T-helper 17 cell (primary cell): ENCODE results near the gene TANC1. TPM values are rescaled to one million over a fixed set of nuclear protein-coding genes. Genes with fewer than 3 reads are reported as not detected.

Source experiments
- ATAC-seq: fragments of 150-1000 bp; cut with Tn5 transposase; 2 replicates; pipeline ENCODE4 v1.10.0; 2021; ENCODE audit warnings: mild to moderate bottlenecking, moderate library complexity
- DNase-seq, 3 donors: peaks; one replicate each; pipeline versions ENCODE4 v3.0.0 to v3.0.0-alpha.2; 2020 to 2021
- H3K9me3 ChIP-seq: one replicate; pipeline ENCODE4 v1.7.0; 2013; ENCODE audit warnings: low read length, mild to moderate bottlenecking; ENCODE audit not compliant: control insufficient read depth, poor library complexity, severe bottlenecking
- H3K27ac Mint-ChIP-seq: one replicate; pipeline ENCODE4 v1.8.0; 2022; ENCODE audit warnings: mild to moderate bottlenecking, moderate library complexity, mixed read lengths
- H3K27me3 Mint-ChIP-seq: one replicate; pipeline ENCODE4 v1.8.0; 2022; ENCODE audit warnings: mixed read lengths
- H3K36me3 Mint-ChIP-seq: one replicate; pipeline ENCODE4 v1.8.0; 2022; ENCODE audit warnings: low read depth, mixed read lengths
- H3K4me1 Mint-ChIP-seq: one replicate; pipeline ENCODE4 v1.8.0; 2022; ENCODE audit warnings: mild to moderate bottlenecking, mixed read lengths
- H3K4me3 Mint-ChIP-seq: one replicate; pipeline ENCODE4 v1.8.0; 2022; ENCODE audit warnings: mild to moderate bottlenecking, moderate library complexity, mixed read lengths
- total RNA-seq, 4 donors: library from RNA in 2 of 4; stranded (reverse) in 2 of 4; gene quantifications; one replicate each; pipeline ENCODE4 v1.2.3 and lab custom pipeline; 2022 to 2026

The TANC1 gene
- total RNA-seq, 2 donors from 2014 or later, result 1.4 to 2.6 TPM

GRCh38 chr2:158940356-158940755, 28.1 kb upstream of the TANC1 start:
- H3K36me3 Mint-ChIP-seq, result no peaks in the 10 kb centered on the region
- no peaks in the 10 kb centered on the region for H3K9me3 ChIP-seq
- DNase-seq (no peak), ATAC-seq (no peak)
- H3K27ac Mint-ChIP-seq, result peak overlapping the region; percentile 12
- no peak overlapping the region for H3K4me3 Mint-ChIP-seq
- H3K4me1 Mint-ChIP-seq, result no peaks in the 10 kb centered on the region
- peaks cover 7% of the 10 kb centered on the region for H3K27me3 Mint-ChIP-seq

DNA sequence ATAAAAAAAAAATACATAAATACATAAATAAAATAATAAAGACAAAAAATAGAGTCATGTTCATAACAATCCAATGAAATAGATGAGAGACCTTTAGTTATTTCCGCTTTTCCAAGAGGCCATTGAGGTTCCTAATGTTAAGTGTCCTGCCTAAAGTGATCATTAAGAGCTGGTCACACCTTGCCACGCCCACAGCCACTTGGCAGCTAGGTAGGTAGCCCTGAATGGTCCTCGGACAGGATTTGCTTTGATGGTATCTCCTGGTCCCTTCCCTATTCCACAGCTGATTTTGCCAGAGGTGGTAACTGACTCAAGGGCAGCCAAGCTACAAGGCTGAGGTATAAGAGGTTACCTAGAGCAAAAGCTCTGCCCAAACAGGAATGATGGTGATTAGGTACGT, 24.5 kb upstream of the TANC1 start:
- Mint-ChIP-seq H3K36me3 (no peaks in the 10 kb centered on the region), H3K27ac (no peak overlapping the region), H3K27me3 (no peaks in the 10 kb centered on the region), H3K4me3 (no peak overlapping the region), H3K4me1 (no peaks in the 10 kb centered on the region)
- DNase-seq (no peak), ATAC-seq (no peak)
- no peaks in the 10 kb centered on the region for H3K9me3 ChIP-seq

- no peak for ATAC-seq
- H3K4me1 Mint-ChIP-seq, result peaks cover 6% of the 10 kb centered on the region
- H3K4me3 Mint-ChIP-seq, result no peak overlapping the region
- H3K27ac Mint-ChIP-seq, result no peak overlapping the region
- no peaks in the 10 kb centered on the region for H3K27me3 Mint-ChIP-seq
- H3K36me3 Mint-ChIP-seq, result no peaks in the 10 kb centered on the region
- no peaks in the 10 kb centered on the region for H3K9me3 ChIP-seq
- no peak for DNase-seq
These were observed 19.3 kb upstream of the TANC1 start for GRCh38 chr2:158948964-158949699.

GRCh38 chr2:158953454-158953853, 15.0 kb upstream of the TANC1 start:
- no peaks in the 10 kb centered on the region for H3K27me3 Mint-ChIP-seq
- peaks cover 8% of the 10 kb centered on the region for H3K4me1 Mint-ChIP-seq
- no peak overlapping the region for H3K4me3 Mint-ChIP-seq
- ATAC-seq (no peak), DNase-seq (no peak)
- no peak overlapping the region for H3K27ac Mint-ChIP-seq
- H3K9me3 ChIP-seq, result no peaks in the 10 kb centered on the region
- peaks cover 2% of the 10 kb centered on the region for H3K36me3 Mint-ChIP-seq

- DNase-seq (no peak), ATAC-seq (peak; percentile 53)
- H3K27me3 Mint-ChIP-seq, result no peaks in the 10 kb centered on the region
- no peaks in the 10 kb centered on the region for H3K9me3 ChIP-seq
- H3K27ac Mint-ChIP-seq, result no peak overlapping the region
- H3K36me3 Mint-ChIP-seq, result peaks cover 2% of the 10 kb centered on the region
- no peak overlapping the region for H3K4me3 Mint-ChIP-seq
- peaks cover 8% of the 10 kb centered on the region for H3K4me1 Mint-ChIP-seq
These were observed 14.3 kb upstream of the TANC1 start for GRCh38 chr2:158953926-158954763.

DNA sequence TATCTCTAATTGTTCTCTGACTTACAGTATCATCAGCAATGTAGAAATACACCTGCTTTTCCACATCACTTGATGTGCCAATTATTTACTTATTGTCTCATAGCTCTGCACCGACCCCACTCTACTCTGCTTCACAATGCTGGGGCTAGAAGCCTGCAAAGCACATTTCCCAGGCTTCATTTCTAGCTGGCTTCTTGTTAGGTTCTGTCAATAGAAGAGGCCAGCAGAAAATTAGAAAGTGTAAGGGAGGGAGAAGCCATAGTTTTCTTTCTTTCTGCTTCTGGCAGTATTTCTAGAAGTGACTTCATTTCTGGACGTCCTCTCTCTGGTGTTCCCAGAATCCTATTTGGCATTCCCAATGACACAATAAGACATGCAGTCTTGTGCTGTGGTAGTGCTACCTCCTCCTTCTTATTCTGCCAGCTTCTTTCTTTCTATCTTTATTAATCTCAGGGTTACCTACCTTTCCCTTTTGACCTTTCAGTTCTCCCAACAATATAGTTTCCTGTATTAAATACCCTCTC, 12.5 kb upstream of the TANC1 start:
- H3K36me3 Mint-ChIP-seq, result peaks cover 2% of the 10 kb centered on the region
- no peak overlapping the region for H3K4me3 Mint-ChIP-seq
- H3K9me3 ChIP-seq, result no peaks in the 10 kb centered on the region
- no peaks in the 10 kb centered on the region for H3K27me3 Mint-ChIP-seq
- no peak for ATAC-seq
- DNase-seq, result no peak
- H3K4me1 Mint-ChIP-seq, result peaks cover 8% of the 10 kb centered on the region
- H3K27ac Mint-ChIP-seq, result no peak overlapping the region

DNA sequence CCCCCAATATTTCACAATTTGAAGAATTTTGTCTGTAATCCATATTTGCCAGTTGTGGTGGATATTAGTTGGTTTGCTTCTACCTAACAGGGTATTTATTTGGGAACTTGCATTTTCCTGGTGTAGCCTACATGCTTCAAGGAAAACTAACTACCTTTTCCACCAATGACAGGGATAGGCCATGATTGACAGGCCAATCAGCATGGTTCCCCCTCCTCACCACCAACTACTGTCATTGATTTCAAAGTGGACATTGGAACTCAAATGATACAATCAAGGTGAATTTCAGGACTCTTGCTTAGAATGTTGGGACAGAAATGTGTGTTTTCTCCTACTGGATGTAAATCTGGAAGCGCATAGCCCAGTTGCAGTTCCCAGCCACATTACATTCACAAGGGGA, 10.1 kb upstream of the TANC1 start:
- ATAC-seq (no peak), DNase-seq (no peak)
- no peak overlapping the region for H3K27ac Mint-ChIP-seq
- no peaks in the 10 kb centered on the region for H3K27me3 Mint-ChIP-seq
- H3K9me3 ChIP-seq, result no peaks in the 10 kb centered on the region
- H3K36me3 Mint-ChIP-seq, result peaks cover 2% of the 10 kb centered on the region
- no peak overlapping the region for H3K4me3 Mint-ChIP-seq
- H3K4me1 Mint-ChIP-seq, result peaks cover 8% of the 10 kb centered on the region

GRCh38 chr2:158960193-158960592, 8.2 kb upstream of the TANC1 start:
- Mint-ChIP-seq H3K27ac (no peak overlapping the region), H3K36me3 (peaks cover 2% of the 10 kb centered on the region), H3K4me1 (no peaks in the 10 kb centered on the region), H3K4me3 (no peak overlapping the region), H3K27me3 (no peaks in the 10 kb centered on the region)
- ATAC-seq (no peak), DNase-seq (no peak)
- no peaks in the 10 kb centered on the region for H3K9me3 ChIP-seq

GRCh38 chr2:158962074-158962473, 6.4 kb upstream of the TANC1 start:
- Mint-ChIP-seq H3K27me3 (no peaks in the 10 kb centered on the region), H3K4me3 (no peak overlapping the region), H3K36me3 (no peaks in the 10 kb centered on the region), H3K27ac (no peak overlapping the region), H3K4me1 (no peaks in the 10 kb centered on the region)
- ATAC-seq, result no peak
- no peaks in the 10 kb centered on the region for H3K9me3 ChIP-seq
- no peak for DNase-seq

GRCh38 chr2:158963071-158963470, 5.4 kb upstream of the TANC1 start:
- no peaks in the 10 kb centered on the region for H3K9me3 ChIP-seq
- H3K27me3 Mint-ChIP-seq, result no peaks in the 10 kb centered on the region
- H3K4me3 Mint-ChIP-seq, result no peak overlapping the region
- H3K4me1 Mint-ChIP-seq, result no peaks in the 10 kb centered on the region
- peak overlapping the region; percentile 9 for H3K27ac Mint-ChIP-seq
- no peaks in the 10 kb centered on the region for H3K36me3 Mint-ChIP-seq
- DNase-seq, result no peak
- ATAC-seq, result no peak

DNA sequence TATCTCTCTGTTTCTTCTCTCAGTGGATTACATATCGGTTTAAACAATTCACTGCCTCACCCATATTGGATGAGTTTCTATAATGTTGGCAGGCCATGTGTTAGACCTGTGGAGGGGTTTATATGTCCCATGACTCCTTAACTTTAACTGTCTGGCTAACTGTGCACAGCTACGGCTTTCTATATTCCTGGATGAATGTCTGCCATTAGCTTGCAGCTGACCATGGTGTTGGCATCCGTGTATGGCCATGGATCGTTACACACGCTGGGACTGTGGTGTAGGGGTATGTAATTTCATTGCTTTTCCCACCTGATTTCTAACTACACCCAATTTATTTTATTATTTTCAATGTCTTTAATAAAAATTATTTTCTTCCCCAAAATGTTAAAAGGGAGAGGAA, 3.3 kb upstream of the TANC1 start:
- Mint-ChIP-seq H3K27ac (no peak overlapping the region), H3K4me1 (peaks cover 10% of the 10 kb centered on the region), H3K4me3 (no peak overlapping the region), H3K27me3 (peaks cover 9% of the 10 kb centered on the region), H3K36me3 (peaks cover 2% of the 10 kb centered on the region)
- DNase-seq, result no peak
- ATAC-seq, result no peak
- H3K9me3 ChIP-seq, result no peaks in the 10 kb centered on the region

DNA sequence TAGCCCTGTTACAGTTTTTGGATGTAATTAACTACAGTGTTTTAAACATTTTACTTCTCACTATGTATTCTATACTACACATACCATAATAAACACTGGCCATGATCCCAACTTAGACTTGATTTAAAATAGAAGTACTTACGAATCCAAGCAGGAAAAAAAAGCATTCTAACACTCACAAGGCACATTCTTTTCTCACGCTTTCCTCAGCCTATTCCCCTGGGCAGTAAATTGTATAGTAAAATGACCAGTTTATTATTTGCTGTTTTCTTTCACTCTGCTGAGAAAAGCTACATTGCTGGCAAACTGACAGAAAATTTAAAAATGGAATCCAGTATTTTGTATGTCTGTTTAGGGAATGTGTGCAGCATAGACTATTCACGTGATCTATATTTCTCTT, 2.8 kb upstream of the TANC1 start:
- Mint-ChIP-seq H3K27ac (no peak overlapping the region), H3K4me1 (peaks cover 14% of the 10 kb centered on the region), H3K36me3 (peaks cover 2% of the 10 kb centered on the region), H3K4me3 (no peak overlapping the region), H3K27me3 (peaks cover 12% of the 10 kb centered on the region)
- no peaks in the 10 kb centered on the region for H3K9me3 ChIP-seq
- ATAC-seq (no peak), DNase-seq (no peak)

GRCh38 chr2:158966312-158966711, 2.1 kb upstream of the TANC1 start:
- no peak for ATAC-seq
- Mint-ChIP-seq H3K36me3 (peaks cover 2% of the 10 kb centered on the region), H3K27me3 (peaks cover 13% of the 10 kb centered on the region), H3K27ac (no peak overlapping the region), H3K4me1 (peaks cover 14% of the 10 kb centered on the region), H3K4me3 (no peak overlapping the region)
- no peaks in the 10 kb centered on the region for H3K9me3 ChIP-seq
- DNase-seq, result no peak
